GM13977 (cell line): Measurements from ENCODE around the gene EIF4H.

ENCODE experiments used
- DNase-seq: peaks from one replicate; pipeline ENCODE4 v3.0.0; 2012; ENCODE audit warnings: low spot score
- CTCF ChIP-seq: IDR thresholded peaks from 2 replicates; pipeline ENCODE4 v1.5.1; 2012; ENCODE audit warnings: mild to moderate bottlenecking, control low read depth; ENCODE audit not compliant: insufficient read depth; ENCODE audit errors: extremely low read depth, missing control alignments
- in situ Hi-C: fragments of 300-500 bp; cut with MboI; formaldehyde crosslinking; loops from one replicate; pipeline ENCODE4 v1.12.0; 2022; ENCODE audit warnings: low sequenced_read_pairs, low pct_unique_long_range_greater_than_20kb, mixed read lengths, inconsistent platforms; ENCODE audit not compliant: unreplicated experiment

EIF4H gene

GRCh38 chr7:74138945-74139843 lies 35.0 kb upstream of the EIF4H start:
- in situ Hi-C loops = no loop called here
- TF ChIP-seq CTCF = no peak
- no peak for DNase-seq

- in situ Hi-C loops = no loop called here
- DNase-seq = no peak
- no peak for TF ChIP-seq CTCF
Measured at GRCh38 chr7:74141705-74142104, 32.5 kb upstream of the EIF4H start.

GRCh38 chr7:74143383-74143782 lies 30.8 kb upstream of the EIF4H start:
- no peak for TF ChIP-seq CTCF
- no peak for DNase-seq
- in situ Hi-C loops = no loop called here

GRCh38 chr7:74148491-74148890 lies 25.7 kb upstream of the EIF4H start:
- in situ Hi-C loops = no loop called here
- TF ChIP-seq CTCF = no peak
- DNase-seq = no peak

- no peak for DNase-seq
- in situ Hi-C loops = no loop called here
- TF ChIP-seq CTCF = no peak
Measured at GRCh38 chr7:74149071-74149470, 25.1 kb upstream of the EIF4H start.

- in situ Hi-C loops = no loop called here
- DNase-seq = no peak
- TF ChIP-seq CTCF = no peak
Measured at GRCh38 chr7:74149603-74150002, 24.6 kb upstream of the EIF4H start.

- TF ChIP-seq CTCF = no peak
- no peak for DNase-seq
- in situ Hi-C loops = no loop called here
Measured at GRCh38 chr7:74153736-74154135, 20.4 kb upstream of the EIF4H start.
